NK-92 (cell line): Measurements from ENCODE around the gene DDX3X.
"Not testable (repeated sequence)": the region's sequence is repeated elsewhere in the genome, so short reads cannot be mapped to it uniquely, and the experiment has no call there.

Experiments
- DNase-seq: peaks from one replicate; lab custom pipeline; 2025; ENCODE audit not compliant: unreplicated experiment; lab: John Stamatoyannopoulos, UW

Gene DDX3X

DNA sequence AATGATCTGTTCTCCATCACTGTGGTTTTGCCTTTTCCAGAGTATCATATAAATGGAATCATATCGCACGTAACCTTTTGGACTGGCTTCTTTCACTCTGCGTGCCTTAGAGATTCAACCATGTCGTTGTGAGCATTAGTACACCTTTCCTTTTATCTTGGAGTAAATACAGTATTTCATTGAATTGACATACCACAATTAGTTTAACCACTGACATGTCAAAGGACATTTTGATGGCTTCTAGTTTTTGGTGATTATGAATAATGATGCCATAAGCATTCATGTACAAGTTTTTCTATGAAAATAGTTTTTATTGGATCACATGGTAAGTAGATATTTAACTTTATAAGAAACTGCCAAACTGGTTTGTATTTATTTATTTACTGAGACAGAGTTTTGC is 35.2 kb downstream of the DDX3X start:
- no peak for DNase-seq

GRCh38 chrX:41371575-41371974 is 37.6 kb downstream of the DDX3X start:
- DNase-seq = not testable (repeated sequence)

DNA sequence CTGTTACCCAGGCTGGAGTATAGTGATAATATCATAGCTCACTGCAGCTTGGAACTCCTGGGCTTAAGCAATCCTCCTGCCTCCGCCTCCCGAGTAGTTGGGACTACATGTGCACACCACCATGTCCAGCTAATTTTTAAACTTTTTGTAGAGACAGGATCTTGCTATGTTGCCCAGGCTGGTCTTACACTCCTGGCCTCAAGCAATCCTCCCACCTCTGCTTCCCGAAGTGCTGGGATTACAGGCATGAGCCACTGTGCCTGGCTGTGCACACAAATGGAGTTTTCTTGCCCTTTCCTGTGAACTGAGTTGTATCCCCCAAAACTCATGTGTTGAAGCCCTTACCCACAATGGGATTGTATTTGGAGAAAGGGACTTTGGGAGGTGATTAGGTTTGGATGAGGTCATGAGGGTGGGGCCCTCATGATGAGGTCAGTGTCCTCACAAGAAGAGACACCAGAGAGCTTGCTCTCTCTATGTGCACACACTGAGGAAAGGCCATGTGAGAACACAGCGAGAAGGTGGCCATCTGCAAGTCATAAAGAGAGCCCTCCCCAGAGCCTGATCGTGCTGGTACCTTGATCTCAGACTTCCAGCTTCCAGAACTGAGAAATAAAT is 40.1 kb downstream of the DDX3X start:
- DNase-seq = no peak

DNA sequence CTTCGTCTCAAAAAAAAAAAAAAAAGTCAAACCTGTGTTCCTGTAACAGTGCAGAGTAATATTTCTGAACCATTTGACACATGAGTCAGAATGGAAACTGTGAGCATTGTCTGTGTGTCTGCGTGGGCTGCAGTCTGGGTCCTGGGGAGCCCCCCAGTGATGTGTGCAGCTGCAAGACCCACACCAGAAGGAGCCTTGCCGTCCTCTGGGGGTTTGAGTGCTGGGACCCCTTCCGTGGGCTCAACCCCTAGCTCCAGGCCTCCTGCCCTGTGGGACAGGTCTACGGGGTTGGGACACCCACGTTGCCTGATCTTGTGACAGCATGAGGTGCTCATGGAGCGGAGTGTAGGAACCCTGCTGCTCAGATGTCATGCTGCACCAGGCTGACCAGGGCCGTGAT is 43.7 kb downstream of the DDX3X start:
- no peak for DNase-seq

DNA sequence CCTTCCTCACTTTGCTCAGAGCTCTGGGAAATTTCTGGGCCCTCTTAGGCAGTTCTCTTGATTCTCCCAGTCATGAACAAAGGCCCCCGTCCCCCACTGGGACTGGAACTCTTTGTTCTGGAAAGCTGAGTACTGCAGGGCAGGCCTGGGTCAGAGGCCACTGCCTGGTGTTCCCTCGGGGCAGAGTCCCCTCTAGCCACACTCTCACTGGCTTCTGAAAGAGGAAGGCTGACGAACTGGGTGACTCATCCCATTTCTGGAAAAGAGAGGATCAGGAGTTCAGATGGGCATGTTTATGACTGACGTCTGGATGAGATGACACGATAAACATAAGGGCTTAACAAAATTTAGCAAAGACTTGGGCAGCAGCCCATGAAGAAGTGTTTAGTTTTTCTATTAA is 47.7 kb downstream of the DDX3X start:
- DNase-seq = no peak

GRCh38 chrX:41382714-41383645 is 49.0 kb downstream of the DDX3X start:
- DNase-seq = no peak

GRCh38 chrX:41384051-41384705 is 50.2 kb downstream of the DDX3X start:
- DNase-seq = no peak

DNA sequence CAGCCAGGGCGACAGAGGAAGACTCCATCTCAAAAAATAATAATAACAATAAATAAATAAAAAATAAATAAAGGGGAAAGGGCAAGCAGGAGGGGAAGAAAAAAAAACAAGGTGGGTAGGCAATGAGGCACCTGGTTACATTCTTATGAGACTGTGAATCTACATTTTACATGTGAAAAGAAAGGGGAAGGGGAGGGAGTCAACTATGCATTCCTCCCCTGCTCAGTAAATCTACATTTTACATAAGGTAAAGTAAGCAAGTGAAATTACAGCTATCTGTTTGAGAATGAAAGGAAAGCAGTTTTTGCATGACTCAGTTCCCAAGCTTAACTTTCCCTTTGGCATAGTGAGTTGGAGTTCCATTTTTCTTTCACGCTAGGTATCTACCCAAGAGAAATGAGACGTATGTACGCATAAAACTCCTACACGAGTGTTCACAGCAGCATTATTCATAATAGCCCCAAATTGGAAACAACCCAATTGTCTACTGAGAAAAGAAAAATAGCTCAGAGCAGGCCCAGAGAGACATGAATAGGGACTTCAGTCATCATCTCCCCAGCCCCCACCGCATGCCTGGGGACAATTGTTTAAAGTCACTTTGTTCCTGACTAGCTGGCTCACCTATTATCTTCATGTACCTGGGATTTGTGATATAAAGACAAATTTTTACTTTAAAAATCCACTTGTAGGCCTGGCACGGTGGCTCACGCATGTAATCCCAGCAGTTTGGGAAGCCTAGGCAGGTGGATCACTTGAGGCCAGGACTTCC is 52.4 kb downstream of the DDX3X start:
- DNase-seq = no peak

- DNase-seq = no peak
Observed at GRCh38 chrX:41388543-41388942, 54.6 kb downstream of the DDX3X start.

DNA sequence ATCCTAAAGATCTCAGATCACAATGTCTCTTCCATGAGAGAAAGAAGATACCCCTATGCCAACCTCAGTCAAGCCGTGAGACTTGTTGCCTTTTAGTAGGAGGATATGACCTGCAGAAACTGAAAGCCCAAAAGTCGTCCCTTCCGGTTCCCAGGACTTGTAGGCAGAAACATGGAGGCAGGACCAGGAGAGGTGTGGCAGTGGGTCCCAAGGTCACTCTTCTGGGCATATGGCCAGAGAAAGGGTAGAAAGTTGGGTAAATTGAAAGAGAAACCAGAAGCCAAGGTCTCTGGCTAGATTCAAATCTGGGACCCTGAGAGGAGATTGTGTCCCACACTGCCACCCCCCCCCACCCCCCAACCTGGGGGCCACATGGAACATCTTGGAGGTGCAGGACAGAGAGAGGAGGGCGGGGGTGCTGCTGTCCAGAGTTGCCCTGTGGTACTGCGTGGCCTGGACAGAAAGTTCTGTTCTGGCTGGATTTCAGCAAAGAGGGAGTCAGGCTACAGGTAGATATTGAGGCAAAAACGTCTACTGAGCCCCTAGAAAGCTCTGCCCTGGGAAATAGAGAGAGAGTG is 55.4 kb downstream of the DDX3X start:
- no peak for DNase-seq

DNA sequence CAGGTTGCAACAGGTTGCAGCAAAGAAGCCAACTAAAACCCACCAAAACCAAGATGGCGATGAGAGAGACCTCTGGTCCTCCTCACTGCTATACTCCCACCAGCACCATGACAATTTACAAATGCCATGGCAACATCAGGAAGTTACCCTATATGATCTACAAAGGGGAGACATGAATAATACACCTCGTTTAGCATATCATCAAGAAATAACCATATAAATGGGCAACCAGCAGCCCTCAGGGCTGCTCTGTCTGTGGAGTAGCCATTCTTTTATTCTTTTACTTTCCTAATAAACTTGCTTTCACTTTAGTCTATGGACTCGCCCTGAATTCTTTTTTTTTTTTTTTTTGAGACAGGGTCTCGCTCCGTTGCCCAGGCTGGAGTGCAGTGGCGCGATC is 56.6 kb downstream of the DDX3X start:
- DNase-seq = not testable (repeated sequence)

DNA sequence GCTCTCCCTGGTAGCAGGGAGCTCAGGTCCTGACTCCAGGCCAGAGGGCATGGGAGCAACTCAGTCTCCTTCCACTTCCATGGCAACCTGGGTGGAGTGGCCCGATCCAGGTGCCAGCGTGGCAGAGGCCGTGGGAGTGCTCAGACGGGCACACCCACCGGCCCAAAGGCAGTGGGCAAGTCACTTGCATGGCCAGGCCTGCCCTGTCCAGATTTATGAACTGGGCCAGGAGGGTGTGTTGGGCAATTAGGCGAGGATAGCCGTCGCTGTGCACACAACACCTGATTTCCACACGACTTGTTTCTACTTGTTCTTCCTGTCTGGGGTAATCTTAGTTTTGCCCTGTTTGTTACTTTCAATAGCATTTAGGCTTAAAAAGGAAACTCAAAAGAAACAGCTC is 57.6 kb downstream of the DDX3X start:
- no peak for DNase-seq

DNA sequence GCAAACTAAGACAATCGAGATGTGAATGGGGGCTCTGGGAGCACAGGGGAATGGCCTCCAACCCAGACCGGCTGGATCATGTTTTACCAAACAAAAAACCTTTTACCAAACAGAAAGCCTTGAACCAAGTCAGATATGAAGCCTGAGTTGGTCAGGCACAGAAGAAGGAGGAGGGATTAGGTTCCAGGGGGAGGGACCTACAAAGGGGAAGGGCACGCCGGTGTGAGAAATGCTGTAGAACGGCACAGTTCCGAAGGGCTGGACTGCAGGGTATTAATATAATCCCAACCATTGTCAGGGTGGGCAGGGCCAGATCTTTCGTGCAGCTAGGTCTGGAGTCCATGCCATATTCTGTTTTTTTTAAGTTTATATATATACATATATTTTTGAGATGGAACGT is 60.3 kb downstream of the DDX3X start:
- no peak for DNase-seq

DNA sequence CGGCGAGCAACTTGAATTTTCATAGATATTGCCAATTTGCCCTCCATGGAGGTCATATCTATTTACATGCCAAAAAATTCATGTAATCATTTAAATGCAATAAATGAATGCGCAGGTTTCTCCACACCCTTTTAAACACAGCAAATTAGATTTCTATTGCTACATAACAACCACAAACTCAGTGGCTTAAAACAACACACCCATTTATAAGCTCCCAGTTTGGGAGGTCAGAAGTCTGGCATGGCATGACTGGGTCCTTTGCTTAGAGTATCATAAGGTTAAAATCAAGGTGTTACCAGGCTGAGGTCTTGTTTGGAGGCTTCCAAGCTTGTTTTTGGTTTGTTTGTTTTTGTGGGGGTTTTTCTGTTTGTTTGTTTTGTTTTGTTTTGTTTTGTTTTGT is 63.3 kb downstream of the DDX3X start:
- DNase-seq = no peak

GRCh38 chrX:41397768-41398167 is 63.8 kb downstream of the DDX3X start:
- DNase-seq = no peak

GRCh38 chrX:41402556-41402955 is 68.6 kb downstream of the DDX3X start:
- DNase-seq = not testable (repeated sequence)

DNA sequence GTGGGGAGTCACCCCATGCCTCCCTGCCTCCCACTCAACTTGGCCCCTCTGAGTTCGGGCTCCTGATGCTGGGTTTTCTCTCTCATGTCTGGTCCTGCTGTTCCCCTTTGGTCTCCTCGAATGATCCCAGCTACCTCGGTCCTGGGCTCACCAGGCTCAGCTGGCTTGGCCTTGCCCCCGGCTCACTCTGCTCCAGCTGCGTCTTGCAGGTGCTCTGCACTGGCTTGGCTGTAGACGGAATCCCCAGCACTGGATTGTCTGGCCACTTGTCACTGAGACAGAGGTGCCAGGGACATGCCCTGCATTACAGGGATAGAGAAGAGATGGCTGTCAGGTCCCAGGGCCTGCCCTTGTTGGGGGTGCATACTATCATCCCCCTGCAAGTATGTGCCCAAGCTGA is 71.6 kb downstream of the DDX3X start:
- DNase-seq = no peak

DNA sequence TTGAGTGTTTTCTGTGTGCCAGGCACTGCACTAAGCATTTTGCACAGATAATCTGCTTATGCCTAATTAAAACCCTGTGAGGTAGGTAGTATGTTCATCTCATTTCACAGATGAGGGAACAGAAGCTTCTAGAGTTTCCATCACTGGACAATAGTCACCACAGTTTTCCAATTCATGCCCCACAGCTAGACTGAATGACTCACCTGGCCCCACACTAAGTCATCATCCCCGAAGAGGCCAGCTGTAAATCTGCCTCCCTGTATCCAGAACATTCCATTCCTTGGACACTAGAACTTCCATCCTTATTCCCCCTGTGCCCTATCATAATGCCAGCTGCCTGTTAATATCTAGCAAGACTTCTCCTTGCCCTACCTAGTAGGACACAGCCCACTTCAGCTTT is 72.2 kb downstream of the DDX3X start:
- DNase-seq = no peak

DNA sequence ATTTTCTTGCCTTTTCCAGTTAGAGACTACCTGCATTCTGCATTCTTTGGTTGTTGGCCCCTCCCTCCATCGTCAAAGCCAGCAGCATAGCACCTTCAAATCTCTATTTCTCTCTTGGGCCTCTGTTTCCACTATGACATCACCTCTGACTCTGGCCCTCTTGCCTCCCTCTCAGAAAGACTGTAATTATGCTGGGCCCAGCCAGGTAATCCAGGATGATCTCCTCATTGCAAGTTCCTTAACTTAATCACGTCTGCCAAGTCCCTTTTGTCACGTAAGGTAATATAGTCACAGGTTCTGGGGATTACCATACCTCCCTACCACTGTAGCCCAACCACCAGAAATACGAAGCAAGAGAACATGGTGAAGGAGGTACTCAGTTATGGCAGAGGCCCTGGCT is 73.9 kb downstream of the DDX3X start:
- DNase-seq = no peak

DNA sequence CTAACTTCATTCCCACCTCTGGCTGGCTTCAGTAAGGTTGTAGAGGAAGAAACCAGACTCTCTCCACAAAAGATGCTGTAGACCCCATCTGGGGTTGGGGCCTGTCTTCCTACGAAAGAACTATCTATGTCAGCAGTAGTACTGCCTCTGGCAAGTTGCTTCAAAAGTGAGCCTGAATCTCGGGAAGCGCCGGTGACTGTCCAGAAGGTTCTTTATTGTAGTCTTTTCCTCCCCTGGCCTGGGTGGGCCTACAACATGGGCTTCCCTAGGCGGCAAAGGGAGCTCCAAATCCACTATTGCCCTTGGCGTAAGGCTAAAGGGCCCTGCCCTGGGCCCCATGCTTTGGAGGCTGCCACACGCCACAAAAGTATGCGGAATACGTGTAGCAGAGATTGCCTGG is 74.6 kb downstream of the DDX3X start:
- DNase-seq = no peak

GRCh38 chrX:41409006-41409405 is 75.0 kb downstream of the DDX3X start:
- no peak for DNase-seq
